GM18519 (cell line): ENCODE data around the gene TTLL6.
"Not testable (repeated sequence)": the region's sequence is repeated elsewhere in the genome, so short reads cannot be mapped to it uniquely, and the experiment has no call there.

Experiments used
- ATAC-seq: cut with Tn5 transposase; IDR thresholded peaks from one replicate; pipeline ENCODE4 v1.9.1; 2021; ENCODE audit warnings: mild to moderate bottlenecking, moderate library complexity; ENCODE audit not compliant: unreplicated experiment, low FRiP score

TTLL6 gene

GRCh38 chr17:48816774-48817590, at the start of gene TTLL6:
Gene TTLL6 (minus strand): TSS chr17:48817229. CDS start chr17:48817072, 157 bp downstream.
- ATAC-seq, result no peak

DNA sequence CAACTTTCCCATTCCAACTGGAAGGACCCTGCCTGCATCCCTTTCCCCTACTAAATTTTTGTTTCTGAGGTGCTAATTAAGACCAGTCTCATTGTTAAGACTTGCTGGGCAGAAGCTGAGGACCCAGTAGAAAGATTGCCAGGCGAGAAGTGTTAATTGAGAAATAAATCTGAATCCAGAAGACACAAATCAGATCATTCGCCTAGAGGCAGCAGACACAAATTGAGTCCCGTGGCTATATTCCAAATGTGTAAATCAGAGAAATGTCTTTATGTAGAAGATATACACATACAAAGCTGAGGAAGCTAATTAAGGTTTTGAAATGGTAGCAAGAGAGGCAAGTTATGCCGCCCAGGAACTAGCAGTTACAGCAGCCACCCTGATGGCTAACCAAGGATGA, 43.4 kb upstream of the TTLL6 start:
- no peak for ATAC-seq

DNA sequence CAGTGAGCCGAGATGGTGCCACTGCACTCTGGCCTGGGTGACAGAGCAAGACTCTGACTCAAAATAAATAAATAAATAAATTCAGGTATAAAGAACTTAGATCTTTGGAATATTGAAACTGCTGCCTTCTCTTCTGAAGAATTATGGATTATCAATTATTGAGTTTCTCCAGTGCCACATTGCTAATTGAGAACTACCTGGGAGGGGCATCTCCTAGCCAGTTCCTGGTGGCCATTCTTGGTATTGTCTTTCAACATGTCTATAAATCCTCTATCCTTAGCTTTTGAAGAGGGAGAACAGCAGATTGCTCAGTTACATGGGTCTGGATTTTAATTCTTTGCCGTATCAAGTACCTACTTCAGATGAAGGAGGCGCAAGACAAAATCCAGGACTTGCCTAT, 43.0 kb upstream of the TTLL6 start:
- ATAC-seq, result no peak

DNA sequence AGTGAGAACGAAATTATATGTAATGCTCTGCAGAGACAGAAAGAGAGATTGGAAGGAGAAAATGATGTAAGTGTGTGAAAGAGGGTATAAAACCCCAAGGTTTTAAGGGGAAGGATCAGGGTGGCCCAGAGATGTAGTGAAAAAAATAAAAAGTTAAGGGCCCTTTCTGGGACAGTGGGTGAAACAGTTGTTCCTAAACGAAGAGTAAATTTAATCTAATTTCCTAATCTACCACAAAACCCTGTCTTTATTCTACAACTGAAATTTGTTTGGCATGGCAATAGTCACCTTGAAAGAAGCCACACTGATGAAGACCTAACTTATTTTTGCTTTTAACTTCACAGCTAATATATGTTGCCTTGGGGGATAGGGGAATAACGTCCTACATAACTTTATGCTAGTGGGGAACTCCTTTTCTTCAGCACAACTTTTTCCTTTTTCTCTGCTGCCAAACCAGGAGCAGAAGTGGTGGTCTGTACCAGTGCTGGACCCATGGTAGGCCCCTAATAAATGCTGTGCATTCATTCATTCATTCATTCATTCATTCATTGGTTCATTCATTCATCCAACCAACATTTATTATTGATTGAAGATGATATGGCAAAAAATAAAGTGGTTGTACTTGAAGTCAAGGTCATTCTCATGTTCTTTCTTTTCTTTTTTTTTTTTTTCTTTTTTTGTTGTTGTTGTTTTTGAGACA, 39.2 kb upstream of the TTLL6 start:
- no peak for ATAC-seq

DNA sequence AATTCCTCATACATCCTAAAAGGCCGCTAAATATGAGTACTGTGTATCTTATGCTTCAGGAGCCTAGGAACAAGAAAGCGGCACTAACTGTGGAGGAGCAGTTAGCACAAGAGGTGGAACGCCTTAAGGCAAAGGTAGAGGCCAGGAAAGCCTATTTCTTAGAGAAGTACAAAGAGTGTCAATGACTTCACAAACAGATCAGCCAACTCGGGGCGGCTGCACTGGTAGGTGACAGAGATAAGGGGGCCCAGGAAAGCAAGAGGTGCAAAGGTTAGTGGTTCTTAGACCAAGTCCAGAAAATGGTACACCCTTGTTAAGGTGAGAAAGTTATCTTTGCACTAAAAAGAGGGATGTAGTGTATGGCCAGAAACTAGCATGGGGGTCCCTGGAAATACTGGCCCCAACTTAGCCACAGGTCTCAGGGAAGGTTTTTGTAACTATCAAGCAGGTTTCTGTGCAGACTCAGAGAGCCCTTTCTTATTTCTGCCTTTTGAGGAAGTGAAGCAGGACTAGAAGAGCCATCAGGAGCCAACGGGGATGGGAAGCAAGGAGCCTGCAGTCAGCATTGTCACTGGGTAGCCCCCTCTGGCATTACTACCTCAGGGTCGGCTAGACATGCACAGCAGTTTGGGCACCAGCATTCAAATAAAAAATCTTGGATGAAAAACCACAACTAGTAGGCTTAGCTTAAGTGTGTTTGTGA, 37.9 kb upstream of the TTLL6 start:
- no peak for ATAC-seq

- no peak for ATAC-seq
Measured at GRCh38 chr17:48850792-48851323, 33.8 kb upstream of the TTLL6 start.

- no peak for ATAC-seq
Measured at GRCh38 chr17:48843187-48843900, 26.3 kb upstream of the TTLL6 start.

- no peak for ATAC-seq
Measured at GRCh38 chr17:48842746-48843145, 25.7 kb upstream of the TTLL6 start.

DNA sequence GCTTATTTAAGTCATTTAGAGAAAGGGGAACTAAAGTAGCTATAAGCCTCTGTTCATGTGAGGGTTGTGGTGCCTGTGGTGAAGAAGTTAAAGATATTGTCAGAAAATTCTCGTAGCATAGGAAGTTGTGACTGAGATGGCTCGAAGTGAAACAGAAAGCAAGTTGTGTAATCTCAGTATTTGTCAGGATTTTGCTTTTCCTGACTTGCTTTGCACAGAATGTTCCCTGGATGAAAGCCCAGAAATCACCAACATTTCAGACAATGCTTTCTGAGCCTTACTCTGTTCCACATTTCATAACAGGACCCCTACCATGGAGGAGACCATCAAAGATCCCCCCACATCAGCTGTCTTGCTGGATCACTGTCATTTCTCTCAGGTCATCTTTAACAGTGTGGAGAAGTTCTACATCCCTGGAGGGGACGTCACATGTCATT, 24.4 kb upstream of the TTLL6 start:
- ATAC-seq, result peak; percentile 75

GRCh38 chr17:48840441-48840840, 23.4 kb upstream of the TTLL6 start:
- no peak for ATAC-seq

DNA sequence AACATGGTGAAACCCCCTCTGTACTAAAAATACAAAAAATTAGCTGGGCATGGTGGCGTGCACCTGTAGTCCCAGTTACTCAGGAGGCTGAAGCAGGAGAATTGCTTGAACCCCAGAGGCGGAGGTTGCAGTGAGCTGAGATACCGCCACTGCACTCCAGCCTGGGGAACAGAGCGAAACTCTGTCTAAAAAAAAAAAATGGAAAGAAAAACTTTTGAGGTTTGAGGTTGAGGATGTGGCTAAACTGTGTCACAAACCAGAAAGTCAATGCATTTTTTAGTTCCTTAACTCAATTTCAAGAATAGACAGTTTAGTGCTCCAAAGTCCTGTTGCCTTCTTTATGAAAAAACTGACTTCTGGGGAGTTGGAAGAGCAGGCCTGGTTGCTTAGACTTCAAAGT, 20.4 kb upstream of the TTLL6 start:
- not testable (repeated sequence) for ATAC-seq

- ATAC-seq, result no peak
Measured at GRCh38 chr17:48835971-48836370, 18.9 kb upstream of the TTLL6 start.

GRCh38 chr17:48834973-48835372, 17.9 kb upstream of the TTLL6 start:
- ATAC-seq, result no peak

DNA sequence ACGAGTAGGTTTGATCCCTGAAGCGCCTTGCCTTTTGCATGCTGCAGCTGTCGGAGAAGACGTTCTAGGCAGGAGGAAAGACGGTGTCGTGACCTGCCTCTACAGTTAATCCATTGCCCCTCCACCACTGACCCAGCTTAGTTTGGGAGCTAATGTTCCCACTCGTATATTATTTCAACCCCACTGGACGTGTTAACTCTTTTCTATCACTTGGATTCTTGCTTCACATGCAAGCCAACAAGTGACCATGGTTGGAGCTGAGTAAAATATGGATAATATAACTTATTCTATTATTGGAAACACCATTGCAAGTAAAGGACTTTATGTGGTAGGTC, 14.5 kb upstream of the TTLL6 start:
- ATAC-seq, result no peak

- peak; percentile 52 for ATAC-seq
Measured at GRCh38 chr17:48830840-48831548, 14.0 kb upstream of the TTLL6 start, which contains the start of gene CALCOCO2. Gene CALCOCO2 (plus strand): TSS chr17:48831035. CDS start chr17:48841708, 10,673 bp downstream.

- ATAC-seq, result no peak
Measured at GRCh38 chr17:48825446-48826381, 8.7 kb upstream of the TTLL6 start.

GRCh38 chr17:48820936-48821335, 3.9 kb upstream of the TTLL6 start:
- ATAC-seq, result not testable (repeated sequence)

DNA sequence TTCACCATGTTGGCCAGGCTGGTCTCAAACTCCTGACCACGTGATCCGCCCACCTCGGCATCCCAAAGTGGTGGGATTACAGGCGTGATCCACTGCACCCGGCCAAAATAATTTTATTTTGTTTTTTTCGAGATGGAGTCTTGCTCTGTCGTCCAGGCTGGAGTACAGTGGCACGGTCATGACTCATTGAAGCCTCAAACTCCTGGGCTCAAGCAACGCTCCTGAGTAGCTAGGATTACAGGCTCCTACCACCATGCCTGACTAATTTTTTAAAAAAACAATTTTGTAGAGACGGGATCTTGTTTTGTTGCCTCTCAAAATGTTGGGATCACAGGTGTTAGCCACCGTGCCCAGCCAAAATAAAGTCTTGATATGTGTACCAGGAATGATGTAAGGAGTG, 2.4 kb upstream of the TTLL6 start:
- ATAC-seq, result no peak
